CD4-positive, alpha-beta T cell treated with Interleukin-6 for 4 hours (primary cell): Measurements from ENCODE around the gene UNC45A.
A peak's percentile ranks its signal among the peaks of the same experiment; 100 is the strongest.
"Not testable (repeated sequence)": the region's sequence is repeated elsewhere in the genome, so short reads cannot be mapped to it uniquely, and the experiment has no call there.

Experiments used
- DNase-seq: peaks from one replicate; pipeline ENCODE4 v3.0.0-alpha.2; 2020; ENCODE audit warnings: mixed read lengths

UNC45A gene

GRCh38 chr15:90934949-90935751 is at the start of gene UNC45A:
Gene UNC45A (plus strand): TSS chr15:90935285. CDS start chr15:90935325, 40 bp downstream.
- DNase-seq, result peak; percentile 99

GRCh38 chr15:90885432-90886290 is 49.4 kb upstream of the UNC45A start:
- DNase-seq, result peak; percentile 85

- DNase-seq, result no peak
These were observed 48.8 kb upstream of the UNC45A start for GRCh38 chr15:90886291-90886614.

- no peak for DNase-seq
These were observed 48.0 kb upstream of the UNC45A start for GRCh38 chr15:90887037-90887481.

- no peak for DNase-seq
These were observed 45.8 kb upstream of the UNC45A start for GRCh38 chr15:90889313-90889730.

GRCh38 chr15:90889736-90890456 is 45.2 kb upstream of the UNC45A start:
- no peak for DNase-seq

GRCh38 chr15:90890839-90891238 is 44.2 kb upstream of the UNC45A start:
- no peak for DNase-seq

- DNase-seq, result no peak
These were observed 43.6 kb upstream of the UNC45A start for GRCh38 chr15:90891346-90891949.

GRCh38 chr15:90892023-90892422 is 43.1 kb upstream of the UNC45A start:
- no peak for DNase-seq

GRCh38 chr15:90892498-90893174 is 42.4 kb upstream of the UNC45A start:
- DNase-seq, result no peak

- DNase-seq, result no peak
These were observed 41.7 kb upstream of the UNC45A start for GRCh38 chr15:90893175-90894090.

GRCh38 chr15:90895571-90896117 is 39.4 kb upstream of the UNC45A start:
- no peak for DNase-seq

GRCh38 chr15:90897131-90897655 is 37.9 kb upstream of the UNC45A start:
- DNase-seq, result not testable (repeated sequence)

- no peak for DNase-seq
These were observed 33.7 kb upstream of the UNC45A start for GRCh38 chr15:90901175-90902039.

GRCh38 chr15:90902040-90902839 is 32.8 kb upstream of the UNC45A start:
- DNase-seq, result peak; percentile 78

- peak; percentile 76 for DNase-seq
These were observed 32.0 kb upstream of the UNC45A start, which contains the start of gene MAN2A2 for GRCh38 chr15:90902840-90903732. Gene MAN2A2 (plus strand): TSS chr15:90903302. CDS start chr15:90904208, 906 bp downstream.
